HCT116 (cell line): ENCODE data around the gene IGFALS. TPM values are rescaled to one million over a fixed set of nuclear protein-coding genes. Genes with fewer than 3 reads are reported as not detected.

Experiments used
- ATAC-seq: fragments of 200-7000 bp; cut with Tn5 transposase; 2 replicates; pipeline ENCODE4 v1.9.1; 2020; ENCODE audit warnings: mild to moderate bottlenecking, moderate library complexity
- BruUV-seq: library from RNA; stranded (reverse); fragments of 400-500 nt; replicated peaks from 2 replicates; lab custom pipeline; 2021; lab: Mats Ljungman, UMichigan
- CTCF ChIA-PET: fragments of 300-600 bp; sonication (Branson Sonifier 250); formaldehyde crosslinking; loops from one replicate; lab custom pipeline; 2021; ENCODE audit warnings: antibody characterized with exemption; lab: Charles Lee
- POLR2A ChIA-PET: fragments of 300-600, 350-600 bp; sonication (Branson Sonifier 250); formaldehyde crosslinking; loops from one replicate; lab custom pipeline; 2021; ENCODE audit warnings: antibody characterized with exemption; lab: Charles Lee
- RAD21 ChIA-PET, 2 experiments: fragments of 300-600 bp; sonication (Branson Sonifier 250); formaldehyde crosslinking; loops; one replicate each; lab custom pipeline; 2023; ENCODE audit warnings: low total read pairs in 2 of 2; ENCODE audit not compliant: uncharacterized antibody in 2 of 2, unreplicated experiment in 2 of 2, low non-redundant PET in 1 of 2; lab: Charles Lee
- DNase-seq: peaks from one replicate; pipeline ENCODE4 v3.0.0-alpha.2; 2010; ENCODE audit warnings: low read depth, low spot score
- H2AFZ ChIP-seq: fragments of 200-600 bp; shearing (Covaris generic), sonication (generic); 2 replicates; pipeline ENCODE4 v1.6.1; 2017; ENCODE audit warnings: low read depth, mixed run types, mixed read lengths, antibody characterized with exemption, low read length; ENCODE audit not compliant: poor library complexity, severe bottlenecking
- H3K27ac ChIP-seq: 2 replicates; pipeline ENCODE4 v1.5.1; 2012; ENCODE audit warnings: low read depth, low read length
- H3K27me3 ChIP-seq: fragments of 200-600 bp; sonication (generic); 2 replicates; pipeline ENCODE4 v1.6.1; 2016; ENCODE audit warnings: mixed run types, low read length, mixed read lengths; ENCODE audit not compliant: insufficient read depth
- H3K36me3 ChIP-seq, 2 experiments: fragments of 200-500 bp in 1 of 2; fragments of 200-600 bp in 1 of 2; sonication (Bioruptor generic) in 1 of 2; sonication (generic) in 1 of 2; 2 replicates each; pipeline versions ENCODE4 v1.5.1 to v1.6.1; 2014 to 2016; ENCODE audit warnings: low read length in 2 of 2, inconsistent platforms in 1 of 2, mixed read lengths in 1 of 2, mixed run types in 1 of 2; ENCODE audit not compliant: insufficient read depth in 2 of 2, control insufficient read depth in 1 of 2
- H3K4me1 ChIP-seq, 2 experiments: fragments of 200-600 bp in 1 of 2; sonication (generic) in 1 of 2; 2 replicates each; pipeline versions ENCODE4 v1.5.1 to v1.6.1; 2012 to 2017; ENCODE audit warnings: low read length in 2 of 2, inconsistent platforms in 1 of 2, mild to moderate bottlenecking in 1 of 2, mixed read lengths in 1 of 2, mixed run types in 1 of 2, moderate library complexity in 1 of 2; ENCODE audit not compliant: insufficient read depth in 2 of 2, control insufficient read depth in 1 of 2
- H3K4me2 ChIP-seq: fragments of 200-600 bp; sonication (generic); 2 replicates; pipeline ENCODE4 v1.6.1; 2017; ENCODE audit warnings: mixed run types, low read length, mixed read lengths
- H3K4me3 ChIP-seq, 2 experiments: fragments of 200-600 bp in 1 of 2; sonication (generic) in 1 of 2; replicated peaks in 1 of 2; 2 replicates each; pipeline ENCODE4 v1.5.1; 2011 to 2016; ENCODE audit warnings: low read length in 2 of 2, control low read depth in 1 of 2, low read depth in 1 of 2, mild to moderate bottlenecking in 1 of 2, mixed read lengths in 1 of 2, mixed run types in 1 of 2
- H3K79me2 ChIP-seq: fragments of 200-600 bp; sonication (generic); 2 replicates; pipeline ENCODE4 v1.6.1; 2017; ENCODE audit warnings: mild to moderate bottlenecking, mixed run types, low read length, moderate library complexity, mixed read lengths; ENCODE audit not compliant: insufficient read depth
- H3K9ac ChIP-seq: fragments of 200-600 bp; sonication (generic); 2 replicates; pipeline ENCODE4 v1.6.1; 2016; ENCODE audit warnings: low read length, mixed read lengths
- H3K9me2 ChIP-seq: fragments of 200-600 bp; sonication (generic), shearing (Covaris generic); 2 replicates; pipeline ENCODE4 v1.6.1; 2017; ENCODE audit warnings: mixed run types, mild to moderate bottlenecking, moderate library complexity; ENCODE audit not compliant: insufficient read depth
- H3K9me3 ChIP-seq, 2 experiments: fragments of 200-500 bp in 1 of 2; fragments of 200-600 bp in 1 of 2; sonication (Bioruptor generic) in 1 of 2; sonication (generic) in 1 of 2; 2 replicates each; pipeline ENCODE4 v1.6.1; 2014 to 2017; ENCODE audit warnings: low read length in 2 of 2, mixed read lengths in 2 of 2, inconsistent platforms in 1 of 2, low read depth in 1 of 2, mild to moderate bottlenecking in 1 of 2, mixed run types in 1 of 2, moderate library complexity in 1 of 2; ENCODE audit not compliant: control insufficient read depth in 1 of 2, insufficient read depth in 1 of 2
- H4K20me1 ChIP-seq: fragments of 200-600 bp; sonication (generic), shearing (Covaris generic); 2 replicates; pipeline ENCODE4 v1.6.1; 2017; ENCODE audit warnings: mixed run types, mild to moderate bottlenecking, moderate library complexity; ENCODE audit not compliant: insufficient read depth
- CBX3 ChIP-seq: IDR thresholded peaks from 2 replicates; pipeline ENCODE4 v1.6.1; 2012; ENCODE audit warnings: low read depth
- CEBPB ChIP-seq: IDR thresholded peaks from 2 replicates; pipeline ENCODE4 v1.6.1; 2012; ENCODE audit warnings: low read depth
- ELF1 ChIP-seq: IDR thresholded peaks from 2 replicates; pipeline ENCODE4 v1.6.1; 2012; ENCODE audit warnings: low read depth, borderline replicate concordance
- EZH2 ChIP-seq: fragments of 200-600 bp; sonication (generic); IDR thresholded peaks from 2 replicates; pipeline ENCODE4 v1.6.1; 2017; ENCODE audit warnings: antibody characterized with exemption, mixed run types
- EZH2phosphoT487 ChIP-seq: fragments of 200-600 bp; IDR thresholded peaks from 2 replicates; pipeline ENCODE4 v1.6.1; 2018; ENCODE audit warnings: antibody characterized with exemption, borderline replicate concordance
- FOSL1 ChIP-seq: IDR thresholded peaks from 2 replicates; pipeline ENCODE4 v1.6.1; 2012; ENCODE audit warnings: low read depth
- JUND ChIP-seq: IDR thresholded peaks from 2 replicates; pipeline ENCODE4 v1.6.1; 2012
- POLR2AphosphoS5 ChIP-seq: IDR thresholded peaks from 2 replicates; pipeline ENCODE4 v1.6.1; 2011; ENCODE audit warnings: mild to moderate bottlenecking, low read depth, low read length, moderate library complexity
- RAD21 ChIP-seq: IDR thresholded peaks from 2 replicates; pipeline ENCODE4 v1.6.1; 2012; ENCODE audit warnings: low read depth, mild to moderate bottlenecking
- SRF ChIP-seq: IDR thresholded peaks from 2 replicates; pipeline ENCODE4 v1.6.1; 2012; ENCODE audit warnings: low read depth
- TCF7L2 ChIP-seq: IDR thresholded peaks from 2 replicates; pipeline ENCODE4 v1.7.0; 2011; ENCODE audit warnings: borderline replicate concordance, inconsistent platforms; ENCODE audit not compliant: insufficient read depth, insufficient read length; ENCODE audit errors: extremely low read depth
- YY1 ChIP-seq: IDR thresholded peaks from 2 replicates; pipeline ENCODE4 v1.6.1; 2011; ENCODE audit warnings: low read length, low read depth, moderate library complexity, mild to moderate bottlenecking; ENCODE audit not compliant: insufficient replicate concordance; ENCODE audit errors: extremely low read depth
- ZFX ChIP-seq: fragments of 450-650 bp; IDR thresholded peaks from 2 replicates; pipeline ENCODE4 v1.6.1; 2017
- ZNF274 ChIP-seq: fragments of 200-500 bp; sonication (Bioruptor generic); IDR thresholded peaks from 2 replicates; pipeline ENCODE4 v1.6.1; 2014; ENCODE audit warnings: mild to moderate bottlenecking, low read depth, low read length, inconsistent platforms
- intact Hi-C: fragments of 100-400 bp; cut with micrococcal nuclease; formaldehyde crosslinking; loops from 2 replicates; pipeline ENCODE4 v1.10.0; 2022
- total RNA-seq: library from RNA; stranded (reverse); gene quantifications from one replicate; pipeline ENCODE4 v1.2.1, GENCODE V29; 2021; ENCODE audit not compliant: unreplicated experiment
- TF ChIP-seq, protein P1 (sequence below): IDR thresholded peaks from 2 replicates; pipeline ENCODE4 v1.6.1; 2011; ENCODE audit warnings: mild to moderate bottlenecking, low read length, moderate library complexity; ENCODE audit not compliant: insufficient replicate concordance; ENCODE audit errors: extremely low read depth
- TF ChIP-seq, protein P2 (sequence below), 3 experiments: fragments of 200-600 bp in 1 of 3; sonication (generic) in 1 of 3; IDR thresholded peaks in 2 of 3; conservative IDR thresholded peaks in 1 of 3; 2 replicates each; pipeline ENCODE4 v1.5.1; 2012 to 2017; ENCODE audit warnings: low read depth in 2 of 3, low read length in 2 of 3, antibody characterized with exemption in 1 of 3, borderline replicate concordance in 1 of 3, control low read depth in 1 of 3, mild to moderate bottlenecking in 1 of 3, mixed read lengths in 1 of 3, mixed run types in 1 of 3, moderate library complexity in 1 of 3; ENCODE audit not compliant: insufficient read depth in 1 of 3
- TF ChIP-seq, protein P3 (sequence below): IDR thresholded peaks from 2 replicates; pipeline ENCODE4 v1.6.1; 2012; ENCODE audit warnings: low read depth
- TF ChIP-seq, protein P4 (sequence below): IDR thresholded peaks from 2 replicates; pipeline ENCODE4 v1.6.1; 2012
- TF ChIP-seq, protein P5 (sequence below): IDR thresholded peaks from 2 replicates; pipeline ENCODE4 v1.6.1; 2012

The IGFALS gene
- total RNA-seq, 1 experiment from 2014 or later: 0.10 TPM

DNA sequence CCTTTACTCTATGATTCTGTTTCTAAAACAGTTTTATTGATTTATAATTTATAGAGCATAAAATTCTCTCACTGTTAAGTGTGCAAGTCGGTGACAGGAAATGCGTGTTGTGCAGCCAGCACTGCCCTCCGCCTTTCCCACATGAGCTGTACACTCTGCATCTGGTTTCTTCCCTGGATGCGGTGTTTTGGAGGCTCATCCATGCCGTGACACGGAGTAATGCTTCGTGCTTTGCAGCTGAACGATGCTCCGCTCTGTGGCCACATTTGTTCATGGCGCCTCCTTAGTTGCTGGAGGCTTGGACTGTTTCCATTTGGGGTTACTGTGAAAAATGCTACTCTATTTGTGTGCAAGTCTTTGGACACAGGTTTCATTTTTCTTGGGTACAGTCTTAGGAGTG is 7.2 kb upstream of the IGFALS start:
- no TSS peak for BruUV-seq
- Histone ChIP-seq H3K9ac (no peak overlapping the region), H3K36me3 (no peaks in the 10 kb centered on the region), H2AFZ (no peak overlapping the region), H3K79me2 (no peaks in the 10 kb centered on the region), H3K9me2 (no peaks in the 10 kb centered on the region), H3K9me3 (peaks cover 0 to 4% of the 10 kb centered on the region in 2 experiments; a peak in 2 of 4 replicates), H3K27ac (no peak overlapping the region), H3K4me2 (no peak overlapping the region), H3K4me3 (no peak overlapping the region), H3K27me3 (no peaks in the 10 kb centered on the region), H3K4me1 (no peaks in the 10 kb centered on the region), H4K20me1 (no peaks in the 10 kb centered on the region)
- ChIA-PET POLR2A (no interaction called here), RAD21 (no interaction called here), CTCF (no interaction called here)
- TF ChIP-seq, protein P1, sequence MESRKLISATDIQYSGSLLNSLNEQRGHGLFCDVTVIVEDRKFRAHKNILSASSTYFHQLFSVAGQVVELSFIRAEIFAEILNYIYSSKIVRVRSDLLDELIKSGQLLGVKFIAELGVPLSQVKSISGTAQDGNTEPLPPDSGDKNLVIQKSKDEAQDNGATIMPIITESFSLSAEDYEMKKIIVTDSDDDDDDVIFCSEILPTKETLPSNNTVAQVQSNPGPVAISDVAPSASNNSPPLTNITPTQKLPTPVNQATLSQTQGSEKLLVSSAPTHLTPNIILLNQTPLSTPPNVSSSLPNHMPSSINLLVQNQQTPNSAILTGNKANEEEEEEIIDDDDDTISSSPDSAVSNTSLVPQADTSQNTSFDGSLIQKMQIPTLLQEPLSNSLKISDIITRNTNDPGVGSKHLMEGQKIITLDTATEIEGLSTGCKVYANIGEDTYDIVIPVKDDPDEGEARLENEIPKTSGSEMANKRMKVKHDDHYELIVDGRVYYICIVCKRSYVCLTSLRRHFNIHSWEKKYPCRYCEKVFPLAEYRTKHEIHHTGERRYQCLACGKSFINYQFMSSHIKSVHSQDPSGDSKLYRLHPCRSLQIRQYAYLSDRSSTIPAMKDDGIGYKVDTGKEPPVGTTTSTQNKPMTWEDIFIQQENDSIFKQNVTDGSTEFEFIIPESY: no peak
- TF ChIP-seq FOSL1: no peak
- no peak for TF ChIP-seq ELF1
- TF ChIP-seq RAD21: no peak
- TF ChIP-seq TCF7L2: no peak
- no peak for TF ChIP-seq CBX3
- TF ChIP-seq CEBPB: no peak
- TF ChIP-seq, protein P2, sequence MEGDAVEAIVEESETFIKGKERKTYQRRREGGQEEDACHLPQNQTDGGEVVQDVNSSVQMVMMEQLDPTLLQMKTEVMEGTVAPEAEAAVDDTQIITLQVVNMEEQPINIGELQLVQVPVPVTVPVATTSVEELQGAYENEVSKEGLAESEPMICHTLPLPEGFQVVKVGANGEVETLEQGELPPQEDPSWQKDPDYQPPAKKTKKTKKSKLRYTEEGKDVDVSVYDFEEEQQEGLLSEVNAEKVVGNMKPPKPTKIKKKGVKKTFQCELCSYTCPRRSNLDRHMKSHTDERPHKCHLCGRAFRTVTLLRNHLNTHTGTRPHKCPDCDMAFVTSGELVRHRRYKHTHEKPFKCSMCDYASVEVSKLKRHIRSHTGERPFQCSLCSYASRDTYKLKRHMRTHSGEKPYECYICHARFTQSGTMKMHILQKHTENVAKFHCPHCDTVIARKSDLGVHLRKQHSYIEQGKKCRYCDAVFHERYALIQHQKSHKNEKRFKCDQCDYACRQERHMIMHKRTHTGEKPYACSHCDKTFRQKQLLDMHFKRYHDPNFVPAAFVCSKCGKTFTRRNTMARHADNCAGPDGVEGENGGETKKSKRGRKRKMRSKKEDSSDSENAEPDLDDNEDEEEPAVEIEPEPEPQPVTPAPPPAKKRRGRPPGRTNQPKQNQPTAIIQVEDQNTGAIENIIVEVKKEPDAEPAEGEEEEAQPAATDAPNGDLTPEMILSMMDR (IDR thresholded peaks at IDR 0.05 in 2 of 3, conservative IDR thresholded peaks at IDR 0.05 in 1 of 3; ENCODE audit: borderline replicate concordance in 1 of 3, insufficient read depth in 1 of 3, low read depth in 2 of 3, low read length in 2 of 3): no peak
- TF ChIP-seq JUND: no peak
- TF ChIP-seq ZNF274: no peak
- TF ChIP-seq EZH2: no peak
- TF ChIP-seq ZFX: no peak
- TF ChIP-seq EZH2phosphoT487: no peak
- TF ChIP-seq, protein P3, sequence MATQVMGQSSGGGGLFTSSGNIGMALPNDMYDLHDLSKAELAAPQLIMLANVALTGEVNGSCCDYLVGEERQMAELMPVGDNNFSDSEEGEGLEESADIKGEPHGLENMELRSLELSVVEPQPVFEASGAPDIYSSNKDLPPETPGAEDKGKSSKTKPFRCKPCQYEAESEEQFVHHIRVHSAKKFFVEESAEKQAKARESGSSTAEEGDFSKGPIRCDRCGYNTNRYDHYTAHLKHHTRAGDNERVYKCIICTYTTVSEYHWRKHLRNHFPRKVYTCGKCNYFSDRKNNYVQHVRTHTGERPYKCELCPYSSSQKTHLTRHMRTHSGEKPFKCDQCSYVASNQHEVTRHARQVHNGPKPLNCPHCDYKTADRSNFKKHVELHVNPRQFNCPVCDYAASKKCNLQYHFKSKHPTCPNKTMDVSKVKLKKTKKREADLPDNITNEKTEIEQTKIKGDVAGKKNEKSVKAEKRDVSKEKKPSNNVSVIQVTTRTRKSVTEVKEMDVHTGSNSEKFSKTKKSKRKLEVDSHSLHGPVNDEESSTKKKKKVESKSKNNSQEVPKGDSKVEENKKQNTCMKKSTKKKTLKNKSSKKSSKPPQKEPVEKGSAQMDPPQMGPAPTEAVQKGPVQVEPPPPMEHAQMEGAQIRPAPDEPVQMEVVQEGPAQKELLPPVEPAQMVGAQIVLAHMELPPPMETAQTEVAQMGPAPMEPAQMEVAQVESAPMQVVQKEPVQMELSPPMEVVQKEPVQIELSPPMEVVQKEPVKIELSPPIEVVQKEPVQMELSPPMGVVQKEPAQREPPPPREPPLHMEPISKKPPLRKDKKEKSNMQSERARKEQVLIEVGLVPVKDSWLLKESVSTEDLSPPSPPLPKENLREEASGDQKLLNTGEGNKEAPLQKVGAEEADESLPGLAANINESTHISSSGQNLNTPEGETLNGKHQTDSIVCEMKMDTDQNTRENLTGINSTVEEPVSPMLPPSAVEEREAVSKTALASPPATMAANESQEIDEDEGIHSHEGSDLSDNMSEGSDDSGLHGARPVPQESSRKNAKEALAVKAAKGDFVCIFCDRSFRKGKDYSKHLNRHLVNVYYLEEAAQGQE: no peak
- TF ChIP-seq, protein P4, sequence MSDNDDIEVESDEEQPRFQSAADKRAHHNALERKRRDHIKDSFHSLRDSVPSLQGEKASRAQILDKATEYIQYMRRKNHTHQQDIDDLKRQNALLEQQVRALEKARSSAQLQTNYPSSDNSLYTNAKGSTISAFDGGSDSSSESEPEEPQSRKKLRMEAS: no peak
- TF ChIP-seq, protein P5, sequence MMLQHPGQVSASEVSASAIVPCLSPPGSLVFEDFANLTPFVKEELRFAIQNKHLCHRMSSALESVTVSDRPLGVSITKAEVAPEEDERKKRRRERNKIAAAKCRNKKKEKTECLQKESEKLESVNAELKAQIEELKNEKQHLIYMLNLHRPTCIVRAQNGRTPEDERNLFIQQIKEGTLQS: no peak
- TF ChIP-seq POLR2AphosphoS5: no peak
- no peak for TF ChIP-seq SRF
- no peak for TF ChIP-seq YY1
- DNase-seq (no peak), ATAC-seq (no peak)
- intact Hi-C loops: no loop called here
